Keratinocyte (primary cell): ENCODE results near the gene ZNF438. TPM values are rescaled to one million over a fixed set of nuclear protein-coding genes. Genes with fewer than 3 reads are reported as not detected.

Experiments
- DNase-seq: peaks from one replicate; pipeline ENCODE4 v3.0.0-alpha.2; 2011; ENCODE audit warnings: low read depth, missing footprints, low spot score
- FAIRE-seq: peaks from 2 replicates; lab custom pipeline; 2011; peaks lifted over from hg19 to GRCh38; lab: Jason Lieb, UNC
- H2AFZ ChIP-seq: 2 replicates; pipeline ENCODE4 v1.6.0; 2012; ENCODE audit warnings: low read length, control low read depth, inconsistent platforms; ENCODE audit not compliant: control insufficient read depth
- H3K27ac ChIP-seq: 2 replicates; pipeline ENCODE4 v1.5.1; 2011; ENCODE audit warnings: low read length; ENCODE audit not compliant: control insufficient read depth, insufficient read depth
- H3K27me3 ChIP-seq: 3 replicates; pipeline ENCODE4 v1.6.0; 2011; ENCODE audit warnings: low read length; ENCODE audit not compliant: control insufficient read depth, insufficient read depth; ENCODE audit errors: extremely low read depth
- H3K36me3 ChIP-seq, 2 experiments: 2 replicates in 1 of 2; 3 replicates in 1 of 2; pipeline ENCODE4 v1.5.1; 2011; ENCODE audit warnings: low read length in 2 of 2, mild to moderate bottlenecking in 1 of 2; ENCODE audit not compliant: control insufficient read depth in 2 of 2, insufficient read depth in 2 of 2; ENCODE audit errors: extremely low read depth in 1 of 2
- H3K4me1 ChIP-seq: 3 replicates; pipeline ENCODE4 v1.5.1; 2011; ENCODE audit warnings: low read length; ENCODE audit not compliant: control insufficient read depth, insufficient read depth; ENCODE audit errors: extremely low read depth
- H3K4me2 ChIP-seq: 3 replicates; pipeline ENCODE4 v1.6.0; 2011; ENCODE audit warnings: low read depth, low read length; ENCODE audit not compliant: control insufficient read depth, insufficient read depth; ENCODE audit errors: extremely low read depth
- H3K4me3 ChIP-seq, 3 experiments: fragments of 200-600 bp in 1 of 3; sonication (generic) in 1 of 3; 2 replicates in 2 of 3; 3 replicates in 1 of 3; pipeline ENCODE4 v1.5.1; 2011 to 2016; ENCODE audit warnings: low read length in 3 of 3, mild to moderate bottlenecking in 3 of 3, control low read depth in 2 of 3, inconsistent platforms in 1 of 3, low read depth in 1 of 3, mixed read lengths in 1 of 3, mixed run types in 1 of 3, moderate library complexity in 1 of 3; ENCODE audit not compliant: control insufficient read depth in 2 of 3, insufficient read depth in 2 of 3; ENCODE audit errors: extremely low read depth in 1 of 3
- H3K79me2 ChIP-seq: 2 replicates; pipeline ENCODE4 v1.6.0; 2012; ENCODE audit warnings: low read length; ENCODE audit not compliant: control insufficient read depth, insufficient read depth
- H3K9ac ChIP-seq: 3 replicates; pipeline ENCODE4 v1.6.0; 2011; ENCODE audit warnings: low read length; ENCODE audit not compliant: control insufficient read depth, insufficient read depth; ENCODE audit errors: extremely low read depth
- H3K9me1 ChIP-seq: 3 replicates; pipeline ENCODE4 v1.6.0; 2011; ENCODE audit warnings: low read length; ENCODE audit not compliant: control insufficient read depth, insufficient read depth; ENCODE audit errors: extremely low read depth
- H3K9me3 ChIP-seq: 2 replicates; pipeline ENCODE4 v1.5.1; 2012; ENCODE audit warnings: low read depth, low read length; ENCODE audit not compliant: control insufficient read depth
- H4K20me1 ChIP-seq: 3 replicates; pipeline ENCODE4 v1.6.0; 2011; ENCODE audit warnings: low read length; ENCODE audit not compliant: control insufficient read depth, insufficient read depth; ENCODE audit errors: extremely low read depth
- CTCF ChIP-seq, 3 experiments: IDR thresholded peaks in 1 of 3; conservative IDR thresholded peaks in 1 of 3; optimal IDR thresholded peaks in 1 of 3; 2 replicates in 2 of 3; 3 replicates in 1 of 3; pipeline versions ENCODE3 to v1.5.1; 2011; ENCODE audit warnings: low read length in 3 of 3, mild to moderate bottlenecking in 3 of 3, moderate library complexity in 2 of 3, control low read depth in 1 of 3, inconsistent platforms in 1 of 3; ENCODE audit not compliant: insufficient read depth in 2 of 3; ENCODE audit errors: extremely low read depth in 1 of 3
- EZH2 ChIP-seq: IDR thresholded peaks from one replicate; pipeline ENCODE4 v1.6.1; 2012; ENCODE audit warnings: inconsistent platforms, mild to moderate bottlenecking, low read length, moderate library complexity
- dilution Hi-C: fragments of 300-500 bp; cut with MboI; formaldehyde crosslinking; loops from one replicate; pipeline ENCODE4 v1.7.0; 2020; ENCODE audit warnings: low sequenced_read_pairs; ENCODE audit not compliant: extremely low pct_ligation_motif_present
- polyA plus RNA-seq, 5 experiments: library from polyadenylated mRNA; depleted of rRNA in 3 of 5; stranded (reverse) in 3 of 5; stranded (forward) in 1 of 5; unstranded in 1 of 5; fragments of >200 nt; gene quantifications; 1 replicate in 1 of 5; 2 replicates in 3 of 5; 3 replicates in 1 of 5; pipeline versions ENCODE4 v1.2.1 to v1.2.3, GENCODE V29; 2011 to 2012; ENCODE audit warnings: missing spikeins in 2 of 5, low read depth in 1 of 5, low replicate concordance in 1 of 5

ZNF438 gene
- polyA plus RNA-seq, 1 donor (not counting 4 experiments of a cell fraction or from before 2014, with no cell fraction given), result 2.8 TPM

DNA sequence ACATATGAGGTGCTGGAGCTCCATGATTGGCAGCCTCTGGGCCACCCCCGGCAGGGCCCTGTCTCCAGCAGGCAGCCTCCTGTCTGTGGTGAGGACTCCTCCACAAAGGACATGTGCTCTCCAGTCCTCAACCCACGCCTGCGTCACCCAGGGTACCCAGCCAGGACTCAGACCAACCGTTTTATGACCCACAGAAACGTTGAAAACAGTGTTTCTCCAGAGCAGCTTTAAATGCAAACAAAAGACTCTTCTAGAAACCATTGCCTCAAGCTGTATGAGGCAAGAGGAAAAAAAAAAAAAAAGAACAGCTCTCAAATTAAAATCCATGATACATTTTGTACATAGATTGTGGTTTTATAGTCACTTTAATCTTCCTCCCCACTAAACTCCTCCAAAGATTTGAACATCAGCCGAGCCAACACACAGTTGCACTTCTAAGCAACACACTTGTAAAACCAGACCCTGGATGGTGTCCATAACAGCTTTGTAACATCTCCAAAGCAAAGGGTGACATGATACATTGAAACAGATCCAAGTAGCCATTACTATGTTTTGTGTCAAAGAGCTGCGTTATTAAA, 227.1 kb downstream of the ZNF438 start:
- H3K4me3 ChIP-seq, result no peak overlapping the region
- peaks cover 6% of the 10 kb centered on the region for H3K4me1 ChIP-seq
- FAIRE-seq, result no peak
- no peak overlapping the region for H3K9ac ChIP-seq
- dilution Hi-C loops, result no loop called here
- TF ChIP-seq EZH2 (no peak), CTCF (optimal IDR thresholded peaks at IDR 0.05 in 1 of 3, IDR thresholded peaks at IDR 0.05 in 1 of 3, conservative IDR thresholded peaks at IDR 0.05 in 1 of 3; ENCODE audit: extremely low read depth in 1 of 3, insufficient read depth in 2 of 3, low read length in 3 of 3) (no peak)
- H3K4me2 ChIP-seq, result no peak overlapping the region
- H3K27ac ChIP-seq, result no peak overlapping the region
- no peaks in the 10 kb centered on the region for H4K20me1 ChIP-seq
- DNase-seq, result no peak
- H3K36me3 ChIP-seq, result no peaks in the 10 kb centered on the region
- H3K27me3 ChIP-seq, result no peaks in the 10 kb centered on the region
- no peaks in the 10 kb centered on the region for H3K79me2 ChIP-seq
- no peaks in the 10 kb centered on the region for H3K9me3 ChIP-seq
- H3K9me1 ChIP-seq, result no peaks in the 10 kb centered on the region
- no peak overlapping the region for H2AFZ ChIP-seq

GRCh38 chr10:30803892-30804322, 227.8 kb downstream of the ZNF438 start:
- no peak overlapping the region for H3K4me3 ChIP-seq
- H3K4me1 ChIP-seq, result peaks cover 6% of the 10 kb centered on the region
- no peaks in the 10 kb centered on the region for H4K20me1 ChIP-seq
- H3K27ac ChIP-seq, result no peak overlapping the region
- H3K27me3 ChIP-seq, result no peaks in the 10 kb centered on the region
- H3K9me1 ChIP-seq, result no peaks in the 10 kb centered on the region
- no peaks in the 10 kb centered on the region for H3K9me3 ChIP-seq
- H3K79me2 ChIP-seq, result no peaks in the 10 kb centered on the region
- no peaks in the 10 kb centered on the region for H3K36me3 ChIP-seq
- DNase-seq (no peak), FAIRE-seq (no peak)
- dilution Hi-C loops, result no loop called here
- H3K9ac ChIP-seq, result no peak overlapping the region
- H2AFZ ChIP-seq, result peak overlapping the region; percentile 42
- TF ChIP-seq CTCF (optimal IDR thresholded peaks at IDR 0.05 in 1 of 3, IDR thresholded peaks at IDR 0.05 in 1 of 3, conservative IDR thresholded peaks at IDR 0.05 in 1 of 3; ENCODE audit: extremely low read depth in 1 of 3, insufficient read depth in 2 of 3, low read length in 3 of 3), result no peak
- TF ChIP-seq EZH2, result no peak
- H3K4me2 ChIP-seq, result no peak overlapping the region
